A549 (cell line): ENCODE results near the gene KIZ. TPM values are rescaled to one million over a fixed set of nuclear protein-coding genes. Genes with fewer than 3 reads are reported as not detected.

Experiments used
- ATAC-seq, 2 experiments: fragments of 200-7000 bp in 1 of 2; fragments of >200 bp in 1 of 2; cut with Nextera tagmentation in 1 of 2; cut with Tn5 transposase in 1 of 2; 3 replicates each; pipeline versions ENCODE4 v1.8.0 to v1.9.1; 2018 to 2020; ENCODE audit warnings: mild to moderate bottlenecking in 1 of 2, moderate library complexity in 1 of 2
- CTCF ChIA-PET: fragments of 300-600 bp; sonication (Branson Sonifier 250); formaldehyde crosslinking; extraction: SDS; loops from one replicate; lab custom pipeline; 2021; ENCODE audit warnings: antibody characterized with exemption, inconsistent platforms; lab: Yijun Ruan, JAX
- POLR2A ChIA-PET: fragments of 350-600 bp; formaldehyde crosslinking; extraction: SDS; loops from one replicate; lab custom pipeline; 2021; ENCODE audit warnings: antibody characterized with exemption, inconsistent platforms; lab: Yijun Ruan, JAX
- DNase-seq, 2 experiments: peaks; one replicate each; pipeline versions ENCODE4 v3.0.0 to v3.0.0-alpha.2; 2011 to 2016; ENCODE audit warnings: low read depth in 1 of 2, low spot score in 1 of 2
- FAIRE-seq: peaks from 2 replicates; lab custom pipeline; 2011; peaks lifted over from hg19 to GRCh38; lab: Jason Lieb, UNC
- H3K27ac ChIP-seq, 2 experiments: fragments of >200 bp; sonication (Bioruptor Twin); formaldehyde crosslinking; 3 replicates each; pipeline ENCODE4 v1.5.1; 2016 to 2017
- H3K4me1 ChIP-seq: fragments of >200 bp; sonication (Bioruptor Twin); formaldehyde crosslinking; 3 replicates; pipeline ENCODE4 v1.6.1; 2016
- H3K4me2 ChIP-seq: fragments of >200 bp; sonication (Bioruptor Twin); formaldehyde crosslinking; 3 replicates; pipeline ENCODE4 v1.6.1; 2016
- H3K4me3 ChIP-seq: fragments of >200 bp; sonication (Bioruptor Twin); formaldehyde crosslinking; 3 replicates; pipeline ENCODE4 v1.5.1; 2016
- H3K9me3 ChIP-seq: fragments of >200 bp; sonication (Bioruptor Twin); formaldehyde crosslinking; 3 replicates; pipeline ENCODE4 v1.6.1; 2016
- EHF ChIP-seq: fragments of 250-450 bp; sonication (Bioruptor Pico); IDR thresholded peaks from 2 replicates; pipeline ENCODE4 v1.5.0; 2020; ENCODE audit warnings: mild to moderate bottlenecking
- ELK1 ChIP-seq: fragments of 150-350 bp; IDR thresholded peaks from 2 replicates; pipeline ENCODE4 v1.6.1; 2014; ENCODE audit warnings: low read depth, mild to moderate bottlenecking, low read length
- ESRRA ChIP-seq: fragments of 150-350 bp; IDR thresholded peaks from 2 replicates; pipeline ENCODE4 v1.6.1; 2014; ENCODE audit warnings: mild to moderate bottlenecking, low read length, borderline replicate concordance
- GATA3 ChIP-seq: IDR thresholded peaks from 2 replicates; pipeline ENCODE4 v1.6.1; 2012; ENCODE audit warnings: borderline replicate concordance
- HDAC2 ChIP-seq: fragments of 200-600 bp; sonication (generic); IDR thresholded peaks from 2 replicates; pipeline ENCODE4 v1.6.1; 2016
- HOXB13 ChIP-seq: fragments of 250-450 bp; sonication (Bioruptor Pico); IDR thresholded peaks from 2 replicates; pipeline ENCODE4 v1.5.0; 2020; ENCODE audit warnings: low read depth, mild to moderate bottlenecking, moderate library complexity
- JUNB ChIP-seq: fragments of >200 bp; sonication (Bioruptor Twin); formaldehyde crosslinking; IDR thresholded peaks from 2 replicates; pipeline ENCODE4 v1.6.1; 2016
- NPAS2 ChIP-seq: fragments of 250-450 bp; sonication (Bioruptor Pico); IDR thresholded peaks from 2 replicates; pipeline ENCODE4 v1.8.0; 2022; ENCODE audit warnings: mild to moderate bottlenecking, moderate library complexity, borderline replicate concordance
- PBX3 ChIP-seq: IDR thresholded peaks from 2 replicates; pipeline ENCODE4 v1.6.1; 2012
- POLR2A ChIP-seq: IDR thresholded peaks from 2 replicates; pipeline ENCODE4 v1.6.1; 2012; ENCODE audit warnings: mild to moderate bottlenecking, low read length
- SMC3 ChIP-seq: fragments of >200 bp; sonication (Bioruptor Twin); formaldehyde crosslinking; IDR thresholded peaks from 3 replicates; pipeline ENCODE4 v1.6.1; 2018; ENCODE audit warnings: inconsistent platforms
- TFCP2L1 ChIP-seq: fragments of 250-450 bp; sonication (Bioruptor Pico); IDR thresholded peaks from 2 replicates; pipeline ENCODE4 v1.5.0; 2021; ENCODE audit warnings: mild to moderate bottlenecking
- USF2 ChIP-seq: fragments of 450-650 bp; IDR thresholded peaks from 2 replicates; pipeline ENCODE4 v1.6.1; 2014; ENCODE audit warnings: antibody characterized with exemption
- ZNF302 ChIP-seq: fragments of 250-450 bp; sonication (Bioruptor Pico); IDR thresholded peaks from 2 replicates; pipeline ENCODE4 v1.9.0; 2021; ENCODE audit warnings: inconsistent platforms, mild to moderate bottlenecking, moderate library complexity
- ZSCAN20 ChIP-seq: fragments of 250-450 bp; sonication (Bioruptor Pico); IDR thresholded peaks from 2 replicates; pipeline ENCODE4 v1.8.0; 2022; ENCODE audit warnings: mild to moderate bottlenecking, moderate library complexity
- WGBS: methylation state at CpG from one replicate; pipeline ENCODE4 v1.1.6; 2017; ENCODE audit errors: missing lambda C conversion rate; 5-methylcytosine and 5-hydroxymethylcytosine counted together
- polyA plus RNA-seq, 4 experiments: library from polyadenylated mRNA; depleted of rRNA in 3 of 4; stranded (reverse); fragments of >200 nt; fragmentation: RNase III in 1 of 4; extraction: RNeasy Plus Mini Kit Qiagen cat#74134 plus additional on column Dnase treatment in 1 of 4; gene quantifications; 2 replicates in 3 of 4; 3 replicates in 1 of 4; pipeline ENCODE4 v1.2.3, GENCODE V29; 2011 to 2017

The KIZ gene
- polyA plus RNA-seq, 2 of the 4 experiments (the other 2 are of a cell fraction), result 6.3 to 19.1 TPM

- DNase-seq, result no peak
- Histone ChIP-seq H3K4me1 (no peaks in the 10 kb centered on the region), H3K4me2 (peak within 1 kb of the TSS; percentile 66), H3K4me3 (peak within 1 kb of the TSS; percentile 27; the same call in 1 of the 3 replicates), H3K27ac (0 out of 6 replicates have a peak within 1 kb of the TSS, but pooled peaks of 1 of the 2 experiments have one; percentile 31), H3K9me3 (no peaks in the 10 kb centered on the region)
- ChIA-PET CTCF (interaction anchor here (1.3 kb wide), 1 partner anchor 57 kb away, joined by 3 read pairs; no protein-coding TSS in a partner anchor), POLR2A (no interaction called here)
- no peak for FAIRE-seq
- WGBS, result 69% methylated on average over 43 of the region's 43 CpGs
- no peak for ATAC-seq
- no peak for TF ChIP-seq GATA3
- TF ChIP-seq ZSCAN20 (CRISPR knock-in tag), result no peak
- no peak for TF ChIP-seq ESRRA
- TF ChIP-seq TFCP2L1 (CRISPR knock-in tag), result no peak
- TF ChIP-seq JUNB, result no peak
- TF ChIP-seq PBX3, result no peak
- no peak for TF ChIP-seq EHF (CRISPR knock-in tag)
- no peak for TF ChIP-seq NPAS2 (CRISPR knock-in tag)
- TF ChIP-seq USF2, result no peak
These were observed 19.5 kb upstream of the KIZ start, which contains the start of gene LINC00237 for GRCh38 chr20:21106171-21107017. Gene LINC00237, minus strand, starts transcription at chr20:21106358.

- POLR2A ChIA-PET, result no interaction called here
- CTCF ChIA-PET, result no interaction called here
- Histone ChIP-seq H3K4me1 (no peaks in the 10 kb centered on the region), H3K4me2 (no peak overlapping the region), H3K27ac (no peak overlapping the region), H3K9me3 (no peaks in the 10 kb centered on the region), H3K4me3 (no peak overlapping the region)
- whole genome bisulfite sequencing, result 77% methylated on average over 2 of the region's 2 CpGs
- no peak for TF ChIP-seq HOXB13 (CRISPR knock-in tag)
- no peak for TF ChIP-seq ZSCAN20 (CRISPR knock-in tag)
- FAIRE-seq, result no peak
- DNase-seq, result no peak
- no peak for ATAC-seq
These were observed 16.7 kb upstream of the KIZ start for GRCh38 chr20:21109144-21109543.

GRCh38 chr20:21110811-21111210, 15.1 kb upstream of the KIZ start:
- TF ChIP-seq SMC3, result no peak
- TF ChIP-seq POLR2A, result no peak
- no peak for TF ChIP-seq JUNB
- no peak for TF ChIP-seq NPAS2 (CRISPR knock-in tag)
- no peak for TF ChIP-seq GATA3
- TF ChIP-seq ZNF302 (CRISPR knock-in tag), result no peak
- no peak for TF ChIP-seq ELK1
- DNase-seq (no peak), ATAC-seq (no peak), FAIRE-seq (no peak)
- 0% methylated on average over 1 of the region's 1 CpG for WGBS
- Histone ChIP-seq H3K4me2 (no peak overlapping the region), H3K4me3 (no peak overlapping the region), H3K4me1 (no peaks in the 10 kb centered on the region), H3K27ac (no peak overlapping the region), H3K9me3 (no peaks in the 10 kb centered on the region)
- ChIA-PET CTCF (no interaction called here), POLR2A (no interaction called here)

GRCh38 chr20:21111416-21111815, 14.5 kb upstream of the KIZ start:
- Histone ChIP-seq H3K9me3 (no peaks in the 10 kb centered on the region), H3K4me1 (no peaks in the 10 kb centered on the region), H3K27ac (no peak overlapping the region), H3K4me3 (no peak overlapping the region), H3K4me2 (no peak overlapping the region)
- WGBS, result 4% methylated on average over 2 of the region's 2 CpGs
- ChIA-PET CTCF (no interaction called here), POLR2A (no interaction called here)
- ATAC-seq, result no peak
- DNase-seq, result no peak
- no peak for TF ChIP-seq HDAC2
- FAIRE-seq, result no peak
